K562 (cell line): ENCODE data around the gene SELENOT. TPM values are rescaled to one million over a fixed set of nuclear protein-coding genes. Genes with fewer than 3 reads are reported as not detected.
"Not testable (repeated sequence)": the region's sequence is repeated elsewhere in the genome, so short reads cannot be mapped to it uniquely, and the experiment has no call there.

Source experiments
- ATF1 ChIP-seq, 2 experiments: fragments of 450-650 bp in 1 of 2; IDR thresholded peaks; 2 replicates each; pipeline ENCODE4 v1.6.1; 2016; ENCODE audit warnings: missing compliant biosample characterization in 1 of 2, missing genetic modification characterization in 1 of 2
- BRD9 ChIP-seq: fragments of 450-650 bp; IDR thresholded peaks from 2 replicates; pipeline ENCODE4 v1.6.1; 2018; ENCODE audit warnings: low read depth; ENCODE audit not compliant: partially characterized antibody
- CEBPB ChIP-seq: fragments of 450-650 bp; IDR thresholded peaks from 2 replicates; pipeline ENCODE4 v1.6.1; 2016; ENCODE audit warnings: missing genetic modification characterization, missing compliant biosample characterization
- CEBPG ChIP-seq, 3 experiments: fragments of 200-800 bp in 1 of 3; sonication (Bioruptor generic) in 1 of 3; sonication (generic) in 1 of 3; formaldehyde crosslinking in 1 of 3; IDR thresholded peaks in 2 of 3; conservative IDR thresholded peaks in 1 of 3; 2 replicates each; pipeline versions ENCODE4 v1.6.1 to v1.8.0; 2016 to 2022; ENCODE audit warnings: missing compliant biosample characterization in 2 of 3, missing genetic modification characterization in 2 of 3, mild to moderate bottlenecking in 1 of 3, missing genetic modification reagents in 1 of 3
- CTBP1 ChIP-seq: fragments of 450-650 bp; IDR thresholded peaks from 2 replicates; pipeline ENCODE4 v1.6.1; 2016; ENCODE audit warnings: borderline replicate concordance
- EGR1 ChIP-seq: fragments of 450-650 bp; conservative IDR thresholded peaks from 2 replicates; pipeline ENCODE4 v1.6.1; 2017; ENCODE audit warnings: mild to moderate bottlenecking
- EP400 ChIP-seq: fragments of 450-650 bp; IDR thresholded peaks from 2 replicates; pipeline ENCODE4 v1.6.1; 2017; ENCODE audit warnings: antibody characterized with exemption, mild to moderate bottlenecking, moderate library complexity
- GATA2 ChIP-seq: sonication (generic); formaldehyde crosslinking; IDR thresholded peaks from 2 replicates; pipeline ENCODE4 v1.4.0; 2020; ENCODE audit warnings: mild to moderate bottlenecking, missing genetic modification reagents
- HDAC3 ChIP-seq: fragments of 450-650 bp; IDR thresholded peaks from 2 replicates; pipeline ENCODE4 v1.6.1; 2018; ENCODE audit warnings: borderline replicate concordance, mild to moderate bottlenecking, moderate library complexity; ENCODE audit not compliant: partially characterized antibody
- L3MBTL2 ChIP-seq: fragments of 450-650 bp; IDR thresholded peaks from 2 replicates; pipeline ENCODE4 v1.6.1; 2016; ENCODE audit warnings: mild to moderate bottlenecking, moderate library complexity
- MYBL2 ChIP-seq, 2 experiments: fragments of 450-650 bp in 1 of 2; sonication (generic) in 1 of 2; formaldehyde crosslinking in 1 of 2; IDR thresholded peaks; 2 replicates each; pipeline versions ENCODE4 v1.6.1 to v1.8.1; 2017 to 2022; ENCODE audit warnings: borderline replicate concordance in 1 of 2, inconsistent platforms in 1 of 2, low read depth in 1 of 2, mild to moderate bottlenecking in 1 of 2, missing genetic modification reagents in 1 of 2, moderate library complexity in 1 of 2
- NFRKB ChIP-seq: fragments of 450-650 bp; IDR thresholded peaks from 2 replicates; pipeline ENCODE4 v1.6.1; 2016; ENCODE audit warnings: low read depth
- NRF1 ChIP-seq, 2 experiments: fragments of 450-650 bp; IDR thresholded peaks in 1 of 2; conservative IDR thresholded peaks in 1 of 2; 2 replicates each; pipeline ENCODE4 v1.6.1; 2014; ENCODE audit warnings: mild to moderate bottlenecking in 2 of 2
- POLR2G ChIP-seq: fragments of 200-400 bp; formaldehyde crosslinking; IDR thresholded peaks from 2 replicates; pipeline ENCODE4 v1.6.1; 2017; ENCODE audit warnings: low read depth, mild to moderate bottlenecking, antibody characterized with exemption, low read length, moderate library complexity
- RBFOX2 ChIP-seq: fragments of 200-400 bp; formaldehyde crosslinking; IDR thresholded peaks from 2 replicates; pipeline ENCODE4 v1.6.1; 2017; ENCODE audit warnings: low read depth, mild to moderate bottlenecking, low read length, moderate library complexity
- SMARCA4 ChIP-seq: fragments of 450-650 bp; IDR thresholded peaks from 2 replicates; pipeline ENCODE4 v1.6.1; 2016
- SMARCC2 ChIP-seq: fragments of 450-650 bp; IDR thresholded peaks from 2 replicates; pipeline ENCODE4 v1.6.1; 2017; ENCODE audit warnings: antibody characterized with exemption, moderate library complexity, mild to moderate bottlenecking, low read depth
- SMARCE1 ChIP-seq: fragments of 450-650 bp; IDR thresholded peaks from 2 replicates; pipeline ENCODE4 v1.7.1; 2016; ENCODE audit warnings: mild to moderate bottlenecking
- TAF1 ChIP-seq: IDR thresholded peaks from 2 replicates; pipeline ENCODE4 v1.6.1; 2011; ENCODE audit warnings: mild to moderate bottlenecking, low read length, moderate library complexity; ENCODE audit not compliant: insufficient read depth, control insufficient read depth, severe bottlenecking; ENCODE audit errors: extremely low read depth
- TAL1 ChIP-seq: fragments of 450-650 bp; IDR thresholded peaks from 2 replicates; pipeline ENCODE4 v1.6.1; 2016; ENCODE audit warnings: mild to moderate bottlenecking
- TBL1XR1 ChIP-seq, 2 experiments: IDR thresholded peaks; 2 replicates each; pipeline ENCODE4 v1.6.1; 2012; ENCODE audit warnings: improper control_type of control experiment in 2 of 2, low read length in 2 of 2, mild to moderate bottlenecking in 1 of 2
- polyA plus RNA-seq, 8 experiments: library from polyadenylated mRNA; depleted of rRNA in 4 of 8; stranded (reverse) in 5 of 8; unstranded in 3 of 8; fragments of >200 nt; fragmentation: Nextera tagmentation in 2 of 8; fragmentation: Illumina TruSeq in 1 of 8; extraction: Ambion mirVana in 2 of 8; extraction: Trizol in 1 of 8; gene quantifications; 2 replicates each; pipeline versions ENCODE4 v1.2.1 to v1.2.3, GENCODE V29; 2011 to 2014; ENCODE audit warnings: inconsistent platforms in 1 of 8, missing spikeins in 1 of 8
- total RNA-seq, 7 experiments: library from RNA; depleted of rRNA in 6 of 7; stranded (reverse); fragments of >200 nt in 6 of 7; fragmentation: Illumina TruSeq in 2 of 7; extraction: Trizol in 2 of 7; gene quantifications; 2 replicates each; pipeline versions ENCODE4 v1.2.1 to v1.2.3, GENCODE V29; 2011 to 2021; ENCODE audit warnings: low replicate concordance in 1 of 7
- TF ChIP-seq, protein P1 (sequence below): IDR thresholded peaks from 2 replicates; pipeline ENCODE4 v1.6.1; 2012; ENCODE audit warnings: low read depth, low read length, improper control_type of control experiment, borderline replicate concordance
- TF ChIP-seq, protein P2 (sequence below): fragments of 450-650 bp; IDR thresholded peaks from 2 replicates; pipeline ENCODE4 v1.6.1; 2016; ENCODE audit warnings: borderline replicate concordance

SELENOT gene
- total and polyA plus RNA-seq, 9 of the 15 experiments (the other 6 are each of a cell fraction or from before 2014, with no cell fraction given), result 33.0 to 411 (median 91.9) TPM

DNA sequence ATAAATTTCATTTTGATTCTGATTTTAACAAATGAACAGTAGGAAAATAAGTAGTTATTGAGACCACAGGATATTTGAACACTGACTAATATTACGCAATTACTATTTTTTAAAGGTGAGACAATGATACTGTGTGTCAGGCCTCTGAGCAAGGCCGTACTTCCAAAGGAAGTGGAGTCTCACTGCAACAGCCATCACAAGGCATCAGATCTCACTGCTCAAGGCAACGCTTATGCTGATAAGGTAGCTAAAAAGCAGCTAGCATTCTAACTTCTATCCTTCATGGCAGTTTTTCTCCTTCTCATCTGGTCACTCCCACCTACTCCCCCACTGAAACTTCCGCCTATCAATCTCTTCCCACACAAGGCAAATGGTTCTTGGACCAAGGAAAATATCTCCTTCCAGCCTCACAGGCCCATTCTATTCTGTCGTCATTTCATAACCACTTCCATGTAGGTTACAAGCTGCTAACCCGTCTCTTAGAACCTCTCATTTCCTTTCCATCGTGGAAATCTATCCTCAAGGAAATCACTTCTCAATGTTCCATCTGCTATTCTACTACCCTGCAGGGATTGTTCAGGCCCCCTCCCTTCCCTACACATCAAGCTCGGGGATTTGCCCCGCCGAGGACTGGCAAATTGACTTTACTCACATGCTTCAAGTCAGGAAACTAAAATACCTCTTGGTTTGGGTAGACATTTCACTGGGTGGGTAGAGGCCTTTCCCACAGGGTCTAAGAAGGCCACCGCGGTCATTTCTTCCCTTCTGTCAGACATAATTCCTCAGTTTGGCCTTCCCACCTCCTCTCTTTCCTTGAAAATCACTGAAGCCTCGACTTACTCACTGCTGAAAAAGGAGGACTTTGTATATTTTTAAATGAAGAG is 2.2 kb upstream of the SELENOT start (continued):
- TF ChIP-seq EP400 (0 out of 2 replicates have a peak, but pooled peaks have one; percentile 55), TAL1 (peak; percentile 63; the same call in 1 of the 2 replicates), RBFOX2 (peak; percentile 40; the same call in 1 of the 2 replicates), ATF1 (tag; IDR thresholded peaks at IDR 0.05) (peak; percentile 24; the same call in 1 of the 2 replicates), CTBP1 (peak; percentile 84), MYBL2 (IDR thresholded peaks at IDR 0.05; ENCODE audit: low read depth) (0 out of 2 replicates have a peak, but pooled peaks have one; percentile 12), POLR2G (0 out of 2 replicates have a peak, but pooled peaks have one; percentile 32), GATA2 (CRISPR knock-in tag) (peak; percentile 32; the same call in 1 of the 2 replicates), SMARCE1 (peak; percentile 90), SMARCC2 (peak; percentile 60; the same call in 1 of the 2 replicates), NRF1 (conservative IDR thresholded peaks at IDR 0.05 in 1 of 2, IDR thresholded peaks at IDR 0.05 in 1 of 2) (peak in 1 of 2 experiments; percentile 48; a peak in 2 of 4 replicates), TBL1XR1 (IDR thresholded peaks at IDR 0.05; ENCODE audit: low read length in 2 of 2) (0 out of 4 replicates have a peak, but pooled peaks of 1 of the 2 experiments have one; percentile 9), NFRKB (peak; percentile 88), L3MBTL2 (0 out of 2 replicates have a peak, but pooled peaks have one; percentile 9), TAF1 (peak; percentile 58), EGR1 (peak; percentile 96), HDAC3 (peak; percentile 23), CEBPB (peak; percentile 98), CEBPG (CRISPR knock-in tag; IDR thresholded peaks at IDR 0.05) (peak; percentile 75), CEBPG (tag; conservative IDR thresholded peaks at IDR 0.05 in 1 of 2, IDR thresholded peaks at IDR 0.05 in 1 of 2) (peak; percentile 94 to 99), BRD9 (peak; percentile 79), SMARCA4 (peak; percentile 85)
- not testable (repeated sequence) for TF ChIP-seq ATF1 (CRISPR knock-in tag; IDR thresholded peaks at IDR 0.05); MYBL2 (CRISPR knock-in tag; IDR thresholded peaks at IDR 0.05; ENCODE audit: borderline replicate concordance)
- TF ChIP-seq, protein P1, sequence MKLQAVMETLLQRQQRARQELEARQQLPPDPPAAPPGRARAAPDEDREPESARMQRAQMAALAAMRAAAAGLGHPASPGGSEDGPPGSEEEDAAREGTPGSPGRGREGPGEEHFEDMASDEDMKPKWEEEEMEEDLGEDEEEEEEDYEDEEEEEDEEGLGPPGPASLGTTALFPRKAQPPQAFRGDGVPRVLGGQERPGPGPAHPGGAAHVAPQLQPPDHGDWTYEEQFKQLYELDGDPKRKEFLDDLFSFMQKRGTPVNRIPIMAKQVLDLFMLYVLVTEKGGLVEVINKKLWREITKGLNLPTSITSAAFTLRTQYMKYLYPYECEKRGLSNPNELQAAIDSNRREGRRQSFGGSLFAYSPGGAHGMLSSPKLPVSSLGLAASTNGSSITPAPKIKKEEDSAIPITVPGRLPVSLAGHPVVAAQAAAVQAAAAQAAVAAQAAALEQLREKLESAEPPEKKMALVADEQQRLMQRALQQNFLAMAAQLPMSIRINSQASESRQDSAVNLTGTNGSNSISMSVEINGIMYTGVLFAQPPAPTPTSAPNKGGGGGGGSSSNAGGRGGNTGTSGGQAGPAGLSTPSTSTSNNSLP, result 0 out of 2 replicates have a peak, but pooled peaks have one; percentile 38
- TF ChIP-seq, protein P2, sequence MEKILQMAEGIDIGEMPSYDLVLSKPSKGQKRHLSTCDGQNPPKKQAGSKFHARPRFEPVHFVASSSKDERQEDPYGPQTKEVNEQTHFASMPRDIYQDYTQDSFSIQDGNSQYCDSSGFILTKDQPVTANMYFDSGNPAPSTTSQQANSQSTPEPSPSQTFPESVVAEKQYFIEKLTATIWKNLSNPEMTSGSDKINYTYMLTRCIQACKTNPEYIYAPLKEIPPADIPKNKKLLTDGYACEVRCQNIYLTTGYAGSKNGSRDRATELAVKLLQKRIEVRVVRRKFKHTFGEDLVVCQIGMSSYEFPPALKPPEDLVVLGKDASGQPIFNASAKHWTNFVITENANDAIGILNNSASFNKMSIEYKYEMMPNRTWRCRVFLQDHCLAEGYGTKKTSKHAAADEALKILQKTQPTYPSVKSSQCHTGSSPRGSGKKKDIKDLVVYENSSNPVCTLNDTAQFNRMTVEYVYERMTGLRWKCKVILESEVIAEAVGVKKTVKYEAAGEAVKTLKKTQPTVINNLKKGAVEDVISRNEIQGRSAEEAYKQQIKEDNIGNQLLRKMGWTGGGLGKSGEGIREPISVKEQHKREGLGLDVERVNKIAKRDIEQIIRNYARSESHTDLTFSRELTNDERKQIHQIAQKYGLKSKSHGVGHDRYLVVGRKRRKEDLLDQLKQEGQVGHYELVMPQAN, result 0 out of 2 replicates have a peak, but pooled peaks have one; percentile 27
